Activated CD8-positive, alpha-beta memory T cell treated with anti-CD3 and anti-CD28 coated beads, Interleukin-2, amount 10 ng/mL, durations not matched to agents 7 days and 5 days (primary cell): ENCODE results near the gene ADGRG6. TPM values are rescaled to one million over a fixed set of nuclear protein-coding genes. Genes with fewer than 3 reads are reported as not detected.

ENCODE experiments used
- ATAC-seq: fragments of 150-1000 bp; cut with Tn5 transposase; one replicate; pipeline ENCODE4 v1.10.0; 2021; ENCODE audit warnings: moderate library complexity
- CTCF ChIA-PET: fragments of 350-600 bp; sonication (Branson Sonifier 250); formaldehyde crosslinking; loops from one replicate; lab custom pipeline; 2021; ENCODE audit warnings: antibody characterized with exemption; lab: Charles Lee
- DNase-seq: peaks from one replicate; pipeline ENCODE4 v3.0.0-alpha.2; 2020
- H3K27ac Mint-ChIP-seq: one replicate; pipeline ENCODE4 v1.8.0; 2021; ENCODE audit warnings: mild to moderate bottlenecking, mixed read lengths
- H3K27me3 Mint-ChIP-seq: one replicate; pipeline ENCODE4 v1.8.0; 2021; ENCODE audit warnings: mixed read lengths
- H3K36me3 Mint-ChIP-seq: one replicate; pipeline ENCODE4 v1.8.0; 2021; ENCODE audit warnings: mild to moderate bottlenecking, mixed read lengths
- H3K4me1 Mint-ChIP-seq: one replicate; pipeline ENCODE4 v1.8.0; 2021; ENCODE audit warnings: mixed read lengths
- H3K4me3 Mint-ChIP-seq: one replicate; pipeline ENCODE4 v1.8.0; 2021; ENCODE audit warnings: mild to moderate bottlenecking, moderate library complexity, mixed read lengths
- H3K9me3 Mint-ChIP-seq: one replicate; pipeline ENCODE4 v1.8.0; 2022; ENCODE audit warnings: low read depth, mixed read lengths
- total RNA-seq, 2 experiments: library from RNA; stranded (reverse); gene quantifications; one replicate each; pipeline ENCODE4 v1.2.3, GENCODE V29; 2021

Gene ADGRG6
- total RNA-seq, 2 experiments from 2014 or later, result 0.26 to 0.52 TPM

GRCh38 chr6:142296975-142297604 lies 4.7 kb upstream of the ADGRG6 start:
- ATAC-seq, result no peak

DNA sequence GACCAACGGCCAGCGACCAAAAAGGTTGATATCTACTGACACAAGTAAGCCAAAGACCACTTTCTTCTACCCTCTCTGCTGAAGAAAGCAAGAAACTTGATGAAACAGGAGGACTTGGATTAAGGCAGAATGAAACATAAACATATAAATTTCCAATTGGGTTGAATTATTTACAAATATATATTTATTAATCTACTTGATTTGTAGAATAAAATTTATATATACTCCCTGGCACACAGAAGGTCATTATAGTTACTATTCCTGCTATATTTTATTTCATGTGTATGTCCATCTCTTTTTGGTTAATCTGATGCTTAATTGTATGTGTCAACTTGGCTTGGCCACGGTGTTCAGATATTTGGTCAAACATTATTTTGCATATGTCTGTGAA lies 4.2 kb upstream of the ADGRG6 start:
- Mint-ChIP-seq H3K36me3 (no peaks in the 10 kb centered on the region), H3K27ac (no peak overlapping the region), H3K9me3 (no peaks in the 10 kb centered on the region), H3K27me3 (peaks cover 48% of the 10 kb centered on the region), H3K4me3 (no peak overlapping the region), H3K4me1 (peaks cover 8% of the 10 kb centered on the region)
- CTCF ChIA-PET, result no interaction called here
- ATAC-seq (no peak), DNase-seq (no peak)

More at GRCh38 chr6:142296975-142297604, 4.7 kb upstream of the ADGRG6 start:
- H3K36me3 Mint-ChIP-seq, result no peaks in the 10 kb centered on the region
- no peak overlapping the region for H3K27ac Mint-ChIP-seq
- H3K9me3 Mint-ChIP-seq, result no peaks in the 10 kb centered on the region
- H3K4me3 Mint-ChIP-seq, result no peak overlapping the region
- CTCF ChIA-PET, result no interaction called here
- peaks cover 6% of the 10 kb centered on the region for H3K4me1 Mint-ChIP-seq
- no peak for DNase-seq
- H3K27me3 Mint-ChIP-seq, result peaks cover 43% of the 10 kb centered on the region

DNA sequence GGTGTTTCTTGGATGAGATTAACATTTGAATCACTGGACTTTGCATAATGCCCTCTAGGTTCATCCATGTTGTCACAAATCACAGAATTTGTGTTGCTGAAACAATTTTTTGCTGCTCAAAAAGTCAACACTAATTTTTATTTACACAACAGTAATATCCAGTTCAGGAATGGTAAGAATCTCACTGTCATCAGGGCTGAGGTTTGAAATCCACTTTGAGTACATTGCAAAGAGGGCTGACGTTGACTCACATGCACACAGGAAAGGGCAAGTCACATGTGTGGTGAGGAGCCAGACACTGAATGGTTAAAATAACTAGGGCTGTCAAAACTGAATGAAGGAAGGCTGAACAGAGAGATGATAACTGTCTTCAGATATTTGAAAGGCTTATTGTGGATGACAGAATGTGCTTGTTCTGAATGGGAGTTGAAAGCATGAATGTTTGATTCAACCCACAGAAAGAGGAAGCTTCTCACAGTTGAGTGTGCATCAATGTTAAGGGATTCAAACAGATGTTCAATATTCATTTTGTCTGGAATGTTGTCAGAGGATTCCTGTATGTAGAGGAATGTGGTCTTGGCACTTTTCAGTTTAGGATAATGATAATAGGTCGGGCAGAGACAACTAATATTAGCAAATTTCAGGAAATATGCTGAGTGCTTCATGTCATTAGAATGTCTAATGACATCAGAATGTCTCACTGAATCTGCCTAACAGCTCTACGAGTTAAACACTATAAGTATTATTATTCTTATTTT lies 3.6 kb upstream of the ADGRG6 start:
- H3K9me3 Mint-ChIP-seq, result no peaks in the 10 kb centered on the region
- no peak overlapping the region for H3K27ac Mint-ChIP-seq
- H3K27me3 Mint-ChIP-seq, result peaks cover 53% of the 10 kb centered on the region
- CTCF ChIA-PET, result no interaction called here
- no peaks in the 10 kb centered on the region for H3K36me3 Mint-ChIP-seq
- DNase-seq, result no peak
- no peak for ATAC-seq
- H3K4me3 Mint-ChIP-seq, result no peak overlapping the region
- peaks cover 8% of the 10 kb centered on the region for H3K4me1 Mint-ChIP-seq

DNA sequence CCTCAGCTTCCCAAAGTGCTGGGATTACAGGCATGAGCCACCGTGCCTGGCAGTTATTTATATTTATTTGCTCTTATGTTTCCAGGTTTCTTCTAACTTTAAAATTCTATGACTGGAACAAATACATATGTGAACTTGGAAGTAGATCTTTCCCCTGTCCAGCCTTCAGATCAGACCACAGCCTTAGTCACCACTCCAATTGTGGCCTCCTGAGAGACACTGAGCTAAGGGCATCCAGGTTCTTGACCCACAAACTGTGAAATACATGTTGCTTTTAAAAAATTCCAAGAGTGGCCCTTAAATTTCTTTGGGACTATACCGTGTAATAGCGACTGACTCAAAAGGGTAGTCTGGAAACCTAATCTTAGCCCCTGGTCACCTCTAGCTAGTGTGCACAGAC lies 1.5 kb upstream of the ADGRG6 start:
- Mint-ChIP-seq H3K27ac (no peak overlapping the region), H3K36me3 (no peaks in the 10 kb centered on the region), H3K4me1 (peaks cover 8% of the 10 kb centered on the region), H3K9me3 (no peaks in the 10 kb centered on the region), H3K27me3 (peaks cover 39% of the 10 kb centered on the region), H3K4me3 (no peak overlapping the region)
- CTCF ChIA-PET, result interaction anchor here (1.1 kb wide), 1 partner anchor 30 kb away, joined by 3 read pairs; no protein-coding TSS in a partner anchor
- ATAC-seq (no peak), DNase-seq (no peak)

- Mint-ChIP-seq H3K36me3 (no peaks in the 10 kb centered on the region), H3K27me3 (peaks cover 41% of the 10 kb centered on the region), H3K9me3 (no peaks in the 10 kb centered on the region), H3K4me3 (peak overlapping the region; percentile 71), H3K4me1 (peaks cover 8% of the 10 kb centered on the region), H3K27ac (no peak overlapping the region)
- CTCF ChIA-PET, result interaction anchor here (1.1 kb wide), 1 partner anchor 30 kb away, joined by 3 read pairs; no protein-coding TSS in a partner anchor
- no peak for DNase-seq
- peak; percentile 13 for ATAC-seq
Measured at GRCh38 chr6:142300758-142301650, 803 bp upstream of the ADGRG6 start.

DNA sequence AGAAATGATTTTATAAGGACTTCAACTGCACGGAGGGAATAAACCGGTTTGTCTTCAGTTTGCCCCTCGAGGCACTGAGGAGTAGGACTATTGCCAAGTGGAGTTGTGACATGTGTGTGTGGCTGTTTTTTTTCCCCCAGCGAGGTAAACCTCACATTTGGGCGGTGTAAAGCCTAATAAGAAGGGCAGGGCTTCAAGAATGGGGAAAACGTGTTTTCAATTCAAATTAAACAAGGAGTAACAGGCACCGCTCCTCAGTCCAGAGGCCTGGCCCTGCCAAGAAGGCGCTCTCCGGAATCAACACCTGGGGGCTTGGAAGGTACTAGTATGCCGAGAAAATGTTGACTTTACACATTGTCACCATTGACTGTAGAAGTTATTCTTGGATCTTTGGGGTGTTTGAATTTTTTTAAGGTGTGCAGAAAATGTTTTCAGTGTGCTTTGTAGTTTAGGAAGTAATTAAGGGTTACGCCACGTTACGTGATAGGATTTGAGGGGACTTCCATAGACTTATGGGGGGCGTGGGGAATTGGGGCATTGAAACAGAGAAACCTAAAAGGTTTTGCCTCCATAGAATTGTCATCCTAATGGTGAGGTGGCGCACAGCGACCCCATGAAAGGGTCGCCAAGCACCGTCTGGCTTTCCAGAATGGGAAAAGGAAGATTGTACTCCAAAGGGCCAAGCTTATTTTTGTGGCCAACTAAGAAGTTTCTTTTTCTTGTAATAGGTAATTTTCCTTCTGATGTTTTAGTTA lies 791 bp downstream of the ADGRG6 start:
- Mint-ChIP-seq H3K27me3 (peaks cover 47% of the 10 kb centered on the region), H3K27ac (no peak overlapping the region), H3K4me1 (peaks cover 8% of the 10 kb centered on the region), H3K9me3 (no peaks in the 10 kb centered on the region), H3K36me3 (no peaks in the 10 kb centered on the region), H3K4me3 (peak overlapping the region; percentile 71)
- ATAC-seq, result no peak
- DNase-seq, result no peak
- CTCF ChIA-PET, result no interaction called here

DNA sequence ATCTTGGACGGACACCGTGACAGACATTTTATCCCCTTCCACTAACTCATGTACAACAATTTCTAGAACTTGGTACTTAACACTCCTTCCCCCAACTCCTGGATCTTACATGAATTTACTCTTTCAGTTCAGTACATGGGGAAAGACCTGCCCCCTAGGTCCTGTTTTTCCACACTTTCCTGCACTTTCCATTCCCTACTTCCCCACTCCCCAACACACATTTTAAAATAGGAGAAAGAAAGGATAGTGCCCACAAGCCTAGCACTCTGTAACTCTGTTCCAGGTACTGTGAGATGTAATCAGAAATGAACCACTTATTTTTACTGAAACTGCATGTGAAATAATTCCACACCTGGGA lies 1.3 kb downstream of the ADGRG6 start:
- H3K27ac Mint-ChIP-seq, result no peak overlapping the region
- H3K4me3 Mint-ChIP-seq, result no peak overlapping the region
- H3K36me3 Mint-ChIP-seq, result no peaks in the 10 kb centered on the region
- H3K4me1 Mint-ChIP-seq, result peaks cover 8% of the 10 kb centered on the region
- peaks cover 42% of the 10 kb centered on the region for H3K27me3 Mint-ChIP-seq
- H3K9me3 Mint-ChIP-seq, result no peaks in the 10 kb centered on the region
- CTCF ChIA-PET, result no interaction called here
- ATAC-seq (no peak), DNase-seq (no peak)

- ATAC-seq, result no peak
- Mint-ChIP-seq H3K36me3 (no peaks in the 10 kb centered on the region), H3K9me3 (no peaks in the 10 kb centered on the region), H3K4me3 (no peak overlapping the region), H3K27me3 (peaks cover 41% of the 10 kb centered on the region), H3K4me1 (peaks cover 8% of the 10 kb centered on the region), H3K27ac (no peak overlapping the region)
- CTCF ChIA-PET, result no interaction called here
- DNase-seq, result no peak
Measured at GRCh38 chr6:142304241-142304640, 2.4 kb downstream of the ADGRG6 start.

DNA sequence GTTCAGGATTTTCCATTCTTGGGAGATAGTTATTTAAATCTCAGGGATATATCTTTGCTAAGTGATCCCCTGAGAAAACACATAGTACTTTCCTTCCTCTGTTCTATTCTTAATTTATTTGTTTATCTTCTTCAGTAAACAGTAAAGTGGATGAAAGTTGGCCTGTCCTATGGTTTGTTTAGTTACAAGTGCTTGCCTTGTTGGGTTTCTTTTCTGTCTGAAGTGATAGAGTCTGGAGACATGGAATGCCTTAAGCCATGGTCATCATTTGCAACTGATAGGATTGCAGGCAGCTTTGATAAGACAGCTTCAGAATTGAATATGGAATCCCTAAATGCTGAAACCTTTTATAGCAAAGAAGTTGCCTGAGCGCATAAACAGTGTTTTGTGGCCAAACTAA lies 4.9 kb downstream of the ADGRG6 start:
- no peak overlapping the region for H3K4me3 Mint-ChIP-seq
- H3K36me3 Mint-ChIP-seq, result no peaks in the 10 kb centered on the region
- no peaks in the 10 kb centered on the region for H3K9me3 Mint-ChIP-seq
- CTCF ChIA-PET, result no interaction called here
- H3K27me3 Mint-ChIP-seq, result peaks cover 32% of the 10 kb centered on the region
- H3K4me1 Mint-ChIP-seq, result peaks cover 5% of the 10 kb centered on the region
- DNase-seq (no peak), ATAC-seq (no peak)
- no peak overlapping the region for H3K27ac Mint-ChIP-seq

DNA sequence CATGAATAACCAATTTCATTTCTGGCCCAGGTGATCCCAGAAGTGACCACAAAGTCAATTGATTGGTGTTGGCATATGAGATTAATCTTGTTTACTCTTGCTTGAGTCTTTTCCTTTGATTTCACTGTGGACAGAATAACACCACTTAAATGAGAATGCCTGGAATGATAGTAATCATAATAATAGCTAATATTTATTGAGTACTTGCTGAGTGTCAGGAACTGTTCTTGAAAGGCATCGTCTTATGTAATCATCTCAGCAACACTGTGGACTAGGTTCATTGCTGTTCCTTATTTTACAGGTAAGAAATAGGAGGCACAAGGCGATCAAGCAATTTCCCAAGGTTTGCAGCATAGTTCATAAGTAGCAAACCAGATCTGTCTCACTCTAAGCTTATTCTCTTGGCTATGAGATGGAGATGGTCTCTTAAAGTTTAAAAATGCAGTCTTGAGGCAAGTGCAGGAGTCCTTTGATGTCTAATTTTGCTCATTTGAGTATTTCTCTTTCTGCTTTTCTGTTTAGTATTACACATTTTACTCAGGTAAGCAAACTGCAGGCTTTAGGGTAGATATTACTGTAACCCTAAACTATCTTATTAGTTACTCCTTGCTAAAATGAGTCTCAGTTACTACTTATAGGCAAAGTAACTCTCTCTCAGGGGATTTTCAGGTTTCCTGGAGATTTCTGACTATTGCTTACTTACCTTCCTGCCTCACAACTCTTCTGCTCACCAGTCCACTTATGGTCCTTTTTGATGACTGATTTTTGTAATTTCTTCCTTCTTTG lies 6.3 kb downstream of the ADGRG6 start:
- H3K36me3 Mint-ChIP-seq, result no peaks in the 10 kb centered on the region
- H3K4me3 Mint-ChIP-seq, result no peak overlapping the region
- CTCF ChIA-PET, result no interaction called here
- no peaks in the 10 kb centered on the region for H3K9me3 Mint-ChIP-seq
- H3K27ac Mint-ChIP-seq, result no peak overlapping the region
- H3K27me3 Mint-ChIP-seq, result peaks cover 18% of the 10 kb centered on the region
- H3K4me1 Mint-ChIP-seq, result no peaks in the 10 kb centered on the region
- no peak for ATAC-seq
- no peak for DNase-seq

GRCh38 chr6:142309426-142309825 lies 7.6 kb downstream of the ADGRG6 start:
- Mint-ChIP-seq H3K36me3 (no peaks in the 10 kb centered on the region), H3K9me3 (no peaks in the 10 kb centered on the region), H3K4me1 (no peaks in the 10 kb centered on the region), H3K27ac (no peak overlapping the region), H3K4me3 (no peak overlapping the region), H3K27me3 (peaks cover 14% of the 10 kb centered on the region)
- no peak for ATAC-seq
- no peak for DNase-seq
- CTCF ChIA-PET, result no interaction called here

GRCh38 chr6:142313284-142313683 lies 11.5 kb downstream of the ADGRG6 start:
- no peaks in the 10 kb centered on the region for H3K36me3 Mint-ChIP-seq
- H3K4me1 Mint-ChIP-seq, result no peaks in the 10 kb centered on the region
- DNase-seq (no peak), ATAC-seq (no peak)
- H3K27ac Mint-ChIP-seq, result no peak overlapping the region
- peaks cover 5% of the 10 kb centered on the region for H3K27me3 Mint-ChIP-seq
- H3K9me3 Mint-ChIP-seq, result no peaks in the 10 kb centered on the region
- H3K4me3 Mint-ChIP-seq, result no peak overlapping the region
- CTCF ChIA-PET, result interaction anchor here (0.5 kb wide), 1 partner anchor 25 kb away, joined by 3 read pairs; no protein-coding TSS in a partner anchor
